Activated CD8-positive, alpha-beta T cell treated with anti-CD3 and anti-CD28 coated beads for 36 hours (primary cell): ENCODE results near the gene PF4V1. TPM values are rescaled to one million over a fixed set of nuclear protein-coding genes. Genes with fewer than 3 reads are reported as not detected.

Experiments
- ATAC-seq: fragments of 200-7000 bp; cut with Tn5 transposase; one replicate; pipeline ENCODE4 v1.10.0; 2021; ENCODE audit warnings: mild to moderate bottlenecking, moderate library complexity
- CTCF ChIA-PET: fragments of 350-600 bp; sonication (Branson Sonifier 250); formaldehyde crosslinking; loops from one replicate; lab custom pipeline; 2021; ENCODE audit warnings: antibody characterized with exemption; lab: Charles Lee
- POLR2A ChIA-PET: fragments of 350-600 bp; sonication (Branson Sonifier 250); formaldehyde crosslinking; loops from one replicate; lab custom pipeline; 2021; ENCODE audit warnings: antibody characterized with exemption; lab: Charles Lee
- DNase-seq: peaks from one replicate; pipeline ENCODE4 v3.0.0-alpha.2; 2020
- H3K27ac Mint-ChIP-seq: one replicate; pipeline ENCODE4 v1.8.0; 2021; ENCODE audit warnings: mild to moderate bottlenecking, mixed read lengths
- H3K27me3 Mint-ChIP-seq: one replicate; pipeline ENCODE4 v1.8.0; 2021; ENCODE audit warnings: mixed read lengths
- H3K36me3 Mint-ChIP-seq: one replicate; pipeline ENCODE4 v1.8.0; 2021; ENCODE audit warnings: low read depth, mixed read lengths
- H3K4me1 Mint-ChIP-seq: one replicate; pipeline ENCODE4 v1.8.0; 2021; ENCODE audit warnings: low read depth, mixed read lengths
- H3K4me3 Mint-ChIP-seq: one replicate; pipeline ENCODE4 v1.8.0; 2021; ENCODE audit warnings: mild to moderate bottlenecking, moderate library complexity, mixed read lengths
- H3K9me3 Mint-ChIP-seq: one replicate; pipeline ENCODE4 v1.8.0; 2021; ENCODE audit warnings: mixed read lengths
- intact Hi-C: fragments of 100-400 bp; cut with micrococcal nuclease; formaldehyde crosslinking; loops from one replicate; pipeline ENCODE4 v1.10.0; 2022
- total RNA-seq, 2 experiments: library from RNA; stranded (reverse); gene quantifications; one replicate each; pipeline ENCODE4 v1.2.3, GENCODE V29; 2021
- TF ChIP-seq, protein P1 (sequence below): fragments of 200-600 bp; IDR thresholded peaks from one replicate; pipeline ENCODE4 v1.8.0; 2022; ENCODE audit warnings: antibody characterized with exemption, mild to moderate bottlenecking

PF4V1 gene
- total RNA-seq, 2 experiments from 2014 or later, result not detected

GRCh38 chr4:73871511-73872310 is 18.6 kb downstream of the PF4V1 start:
- POLR2A ChIA-PET, result no interaction called here
- Mint-ChIP-seq H3K27ac (no peak overlapping the region), H3K4me1 (peaks cover 4% of the 10 kb centered on the region), H3K36me3 (no peaks in the 10 kb centered on the region), H3K9me3 (no peaks in the 10 kb centered on the region), H3K27me3 (peaks cover 25% of the 10 kb centered on the region), H3K4me3 (no peak overlapping the region)
- no peak for ATAC-seq
- TF ChIP-seq, protein P1, sequence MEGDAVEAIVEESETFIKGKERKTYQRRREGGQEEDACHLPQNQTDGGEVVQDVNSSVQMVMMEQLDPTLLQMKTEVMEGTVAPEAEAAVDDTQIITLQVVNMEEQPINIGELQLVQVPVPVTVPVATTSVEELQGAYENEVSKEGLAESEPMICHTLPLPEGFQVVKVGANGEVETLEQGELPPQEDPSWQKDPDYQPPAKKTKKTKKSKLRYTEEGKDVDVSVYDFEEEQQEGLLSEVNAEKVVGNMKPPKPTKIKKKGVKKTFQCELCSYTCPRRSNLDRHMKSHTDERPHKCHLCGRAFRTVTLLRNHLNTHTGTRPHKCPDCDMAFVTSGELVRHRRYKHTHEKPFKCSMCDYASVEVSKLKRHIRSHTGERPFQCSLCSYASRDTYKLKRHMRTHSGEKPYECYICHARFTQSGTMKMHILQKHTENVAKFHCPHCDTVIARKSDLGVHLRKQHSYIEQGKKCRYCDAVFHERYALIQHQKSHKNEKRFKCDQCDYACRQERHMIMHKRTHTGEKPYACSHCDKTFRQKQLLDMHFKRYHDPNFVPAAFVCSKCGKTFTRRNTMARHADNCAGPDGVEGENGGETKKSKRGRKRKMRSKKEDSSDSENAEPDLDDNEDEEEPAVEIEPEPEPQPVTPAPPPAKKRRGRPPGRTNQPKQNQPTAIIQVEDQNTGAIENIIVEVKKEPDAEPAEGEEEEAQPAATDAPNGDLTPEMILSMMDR, result no peak
- CTCF ChIA-PET, result interaction anchor here (1.3 kb wide), 1 partner anchor 263 kb away, joined by 3 read pairs; no protein-coding TSS in a partner anchor
- intact Hi-C loops, result no loop called here
- DNase-seq, result no peak

GRCh38 chr4:73872316-73873108 is 19.4 kb downstream of the PF4V1 start:
- ATAC-seq (no peak), DNase-seq (no peak)
- intact Hi-C loops, result no loop called here
- Mint-ChIP-seq H3K27me3 (peaks cover 25% of the 10 kb centered on the region), H3K36me3 (no peaks in the 10 kb centered on the region), H3K4me1 (peaks cover 4% of the 10 kb centered on the region), H3K9me3 (no peaks in the 10 kb centered on the region), H3K4me3 (no peak overlapping the region), H3K27ac (no peak overlapping the region)
- POLR2A ChIA-PET, result no interaction called here
- TF ChIP-seq, protein P1, result no peak
- CTCF ChIA-PET, result interaction anchor here (1.3 kb wide), 1 partner anchor 262 kb away, joined by 3 read pairs; no protein-coding TSS in a partner anchor

DNA sequence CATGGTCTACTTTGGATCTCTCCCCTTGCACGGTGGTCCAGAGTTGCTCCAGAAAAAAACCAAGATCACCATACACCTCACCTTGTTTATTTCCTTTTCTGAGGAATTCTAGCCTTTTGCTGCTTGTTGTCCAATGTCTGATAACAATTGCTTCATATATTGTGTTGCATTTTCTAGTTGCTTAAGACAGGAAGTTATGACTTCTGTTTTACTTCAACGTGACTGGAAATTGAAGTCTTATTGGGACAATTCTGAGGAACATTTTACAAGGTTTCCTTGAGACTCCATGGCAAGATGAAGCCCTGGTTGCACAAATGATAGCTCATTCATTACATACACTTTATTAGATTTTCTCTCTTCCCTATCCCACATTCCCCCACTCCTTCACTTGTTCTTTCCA is 21.3 kb downstream of the PF4V1 start:
- ATAC-seq, result no peak
- TF ChIP-seq, protein P1, result no peak
- no peaks in the 10 kb centered on the region for H3K36me3 Mint-ChIP-seq
- H3K9me3 Mint-ChIP-seq, result no peaks in the 10 kb centered on the region
- no peak overlapping the region for H3K4me3 Mint-ChIP-seq
- DNase-seq, result no peak
- POLR2A ChIA-PET, result no interaction called here
- intact Hi-C loops, result no loop called here
- peaks cover 13% of the 10 kb centered on the region for H3K27me3 Mint-ChIP-seq
- H3K27ac Mint-ChIP-seq, result no peak overlapping the region
- CTCF ChIA-PET, result no interaction called here
- H3K4me1 Mint-ChIP-seq, result no peaks in the 10 kb centered on the region

- TF ChIP-seq, protein P1, result no peak
- Mint-ChIP-seq H3K4me3 (no peak overlapping the region), H3K27me3 (peaks cover 9% of the 10 kb centered on the region), H3K4me1 (no peaks in the 10 kb centered on the region), H3K36me3 (no peaks in the 10 kb centered on the region), H3K27ac (no peak overlapping the region), H3K9me3 (no peaks in the 10 kb centered on the region)
- POLR2A ChIA-PET, result no interaction called here
- ATAC-seq (no peak), DNase-seq (no peak)
- intact Hi-C loops, result no loop called here
- CTCF ChIA-PET, result no interaction called here
Observed at GRCh38 chr4:73875401-73875800, 22.3 kb downstream of the PF4V1 start.

GRCh38 chr4:73883306-73883705 is 30.2 kb downstream of the PF4V1 start:
- H3K36me3 Mint-ChIP-seq, result no peaks in the 10 kb centered on the region
- POLR2A ChIA-PET, result no interaction called here
- CTCF ChIA-PET, result no interaction called here

More at GRCh38 chr4:73883306-73883705, 30.2 kb downstream of the PF4V1 start:
- Mint-ChIP-seq H3K4me1 (no peaks in the 10 kb centered on the region), H3K27ac (no peak overlapping the region), H3K27me3 (no peaks in the 10 kb centered on the region), H3K4me3 (no peak overlapping the region), H3K9me3 (no peaks in the 10 kb centered on the region)
- ATAC-seq (no peak), DNase-seq (no peak)
- intact Hi-C loops, result no loop called here
- TF ChIP-seq, protein P1, result no peak
